Psoas muscle (tissue), 8 donors: Measurements from ENCODE around the gene FAM81A. TPM values are rescaled to one million over a fixed set of nuclear protein-coding genes. Genes with fewer than 3 reads are reported as not detected.
A peak's percentile ranks its signal among the peaks of the same experiment; 100 is the strongest.

ENCODE experiments used
- ATAC-seq, 4 donors: fragments of 200-7000 bp; cut with Tn5 transposase; one replicate each; pipeline ENCODE4 v1.9.1; 2020; ENCODE audit warnings: moderate library complexity in 3 of 4, mild to moderate bottlenecking in 2 of 4
- DNase-seq, 2 donors: peaks; one replicate each; pipeline ENCODE4 v3.0.0-alpha.2; 2020
- H3K27ac ChIP-seq: fragments of 200-600 bp; one replicate; pipeline ENCODE4 v1.8.0; 2022
- H3K27me3 ChIP-seq, 3 donors: fragments of 200-600 bp in 1 of 3; one replicate each; pipeline versions ENCODE4 v1.6.1 to v1.8.0; 2013 to 2022; ENCODE audit warnings: low read length in 2 of 3, mild to moderate bottlenecking in 2 of 3, moderate library complexity in 1 of 3; ENCODE audit not compliant: insufficient read depth in 3 of 3
- H3K36me3 ChIP-seq, 2 donors: fragments of 200-600 bp in 1 of 2; one replicate each; pipeline versions ENCODE4 v1.6.1 to v1.8.0; 2013 to 2022; ENCODE audit warnings: low read depth in 1 of 2, mild to moderate bottlenecking in 1 of 2, moderate library complexity in 1 of 2; ENCODE audit not compliant: insufficient read depth in 1 of 2
- H3K4me1 ChIP-seq: fragments of 200-600 bp; one replicate; pipeline ENCODE4 v1.8.0; 2022
- H3K4me3 ChIP-seq: fragments of 200-600 bp; one replicate; pipeline ENCODE4 v1.8.0; 2022; ENCODE audit warnings: mild to moderate bottlenecking
- H3K9me3 ChIP-seq: fragments of 200-600 bp; one replicate; pipeline ENCODE4 v1.8.0; 2022
- CTCF ChIP-seq: fragments of 200-600 bp; IDR thresholded peaks from one replicate; pipeline ENCODE4 v1.8.0; 2022; ENCODE audit warnings: antibody characterized with exemption
- WGBS, 3 donors: extraction: QIAGEN DNeasy Blood & Tissue Kit; methylation state at CpG; one replicate each; pipeline versions ENCODE4 v1.1.6 to v1.1.7; 2013; 5-methylcytosine and 5-hydroxymethylcytosine counted together
- intact Hi-C, 2 donors: fragments of 100-400 bp; cut with DNase I; formaldehyde crosslinking; loops; one replicate each; pipeline versions ENCODE4 v1.11.0 to v1.14.2; 2022
- polyA plus RNA-seq, 3 donors: library from polyadenylated mRNA; stranded (reverse); fragments of 200-250 nt; gene quantifications; one replicate each; pipeline ENCODE4 v1.2.3, GENCODE V29; 2013
- total RNA-seq, 4 donors: library from RNA; stranded (reverse); fragmentation: NEBNext Ultra II Directional in 2 of 4; extraction: Animal tissue kit (Norgen Biotek cat#: 25700) in 2 of 4; gene quantifications; one replicate each; pipeline versions ENCODE4 v1.2.1 to v1.2.4, GENCODE V29; 2021 to 2023
- donor health status: healthy with polysubstance abuse.
- donor health status: DM: no; HTN: no; CAD: no; lungs with moderate emphysema.
- donor health status: Bipolar disorder and iron deficiency.
- donor health status: healthy.
- donor health status: DM: yes; HTN: yes; CAD: no.
- donor health status: DM: no; HTN: no; CAD: no.
- donor health status: DM: no; HTN: no; CAD: no.
- donor health status: DM: yes; HTN: yes; CAD: no.

The FAM81A gene
- total and polyA plus RNA-seq, 7 donors, result 0.32 to 1.4 (median 0.55) TPM

GRCh38 chr15:59434481-59434880 is 3.5 kb upstream of the FAM81A start:
- intact Hi-C loops, result no loop called here
- Histone ChIP-seq H3K4me1 (peaks cover 8% of the 10 kb centered on the region), H3K4me3 (no peak overlapping the region), H3K9me3 (no peaks in the 10 kb centered on the region), H3K36me3 (no peaks in the 10 kb centered on the region), H3K27me3 (no peaks in the 10 kb centered on the region), H3K27ac (no peak overlapping the region)
- DNase-seq, result no peak
- no peak for ATAC-seq
- no peak for TF ChIP-seq CTCF
- WGBS, 3 donors, result 65 to 67% (median 65%) methylated on average over 4 of the region's 4 CpGs

GRCh38 chr15:59436774-59437141 is 1.2 kb upstream of the FAM81A start:
- intact Hi-C loops, result loop anchor here in 1 of 2 donors (5.0 kb wide), 1 partner anchor 64 kb away; the partner anchor contains the start of gene MYO1E
- no peak for TF ChIP-seq CTCF
- no peak for ATAC-seq
- H3K4me1 ChIP-seq, result peaks cover 8% of the 10 kb centered on the region
- peak overlapping the region; percentile 68 for H3K4me3 ChIP-seq
- no peak for DNase-seq
- H3K27me3 ChIP-seq, result no peaks in the 10 kb centered on the region
- H3K9me3 ChIP-seq, result no peaks in the 10 kb centered on the region
- H3K36me3 ChIP-seq, result no peaks in the 10 kb centered on the region
- 13 to 18% (median 17%) methylated on average over 6 of the region's 6 CpGs for WGBS, 3 donors
- H3K27ac ChIP-seq, result no peak overlapping the region

DNA sequence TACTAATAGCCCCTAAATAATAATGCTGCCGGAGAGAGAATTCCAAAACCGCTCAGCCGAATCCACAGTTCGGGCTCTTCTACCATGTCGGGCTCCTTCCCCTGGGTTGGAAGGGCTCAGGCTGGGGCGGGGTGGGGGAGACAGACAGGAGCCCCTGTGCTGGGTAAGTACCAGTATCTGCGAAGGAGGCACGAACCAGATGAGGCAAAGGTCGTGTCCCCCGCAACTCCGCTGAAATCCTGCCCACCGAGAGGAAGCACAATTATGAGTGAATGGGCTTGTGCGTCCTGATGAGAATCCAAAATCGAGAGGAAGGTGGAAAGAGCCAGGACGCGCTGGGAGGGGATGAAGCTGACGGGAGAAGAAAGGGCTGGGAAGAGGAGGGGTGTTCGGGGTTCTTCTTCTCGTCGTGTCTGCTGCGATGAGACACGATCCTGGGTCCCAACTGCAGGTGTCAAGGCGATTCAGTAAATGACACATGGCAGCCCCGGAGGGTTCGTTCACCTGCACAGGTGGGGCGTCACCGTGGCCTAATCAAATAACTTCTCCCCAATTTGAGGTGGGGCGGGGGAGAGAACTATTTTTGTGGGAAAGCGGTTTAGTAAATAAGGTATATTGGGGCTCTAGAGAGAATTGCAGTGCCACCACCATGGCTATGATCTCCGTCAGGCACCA is 707 bp upstream of the FAM81A start:
- Histone ChIP-seq H3K9me3 (no peaks in the 10 kb centered on the region), H3K27ac (no peak overlapping the region), H3K4me3 (peak overlapping the region; percentile 68), H3K4me1 (peaks cover 8% of the 10 kb centered on the region), H3K36me3 (no peaks in the 10 kb centered on the region), H3K27me3 (no peaks in the 10 kb centered on the region)
- intact Hi-C loops, result loop anchor here in 1 of 2 donors (5.0 kb wide), 1 partner anchor 65 kb away; the partner anchor contains the start of gene MYO1E
- TF ChIP-seq CTCF, result no peak
- 1 to 2% (median 1%) methylated on average over 30 of the region's 30 CpGs for WGBS, 3 donors
- ATAC-seq (peak in 1 of 4 donors; percentile 39), DNase-seq (no peak)

DNA sequence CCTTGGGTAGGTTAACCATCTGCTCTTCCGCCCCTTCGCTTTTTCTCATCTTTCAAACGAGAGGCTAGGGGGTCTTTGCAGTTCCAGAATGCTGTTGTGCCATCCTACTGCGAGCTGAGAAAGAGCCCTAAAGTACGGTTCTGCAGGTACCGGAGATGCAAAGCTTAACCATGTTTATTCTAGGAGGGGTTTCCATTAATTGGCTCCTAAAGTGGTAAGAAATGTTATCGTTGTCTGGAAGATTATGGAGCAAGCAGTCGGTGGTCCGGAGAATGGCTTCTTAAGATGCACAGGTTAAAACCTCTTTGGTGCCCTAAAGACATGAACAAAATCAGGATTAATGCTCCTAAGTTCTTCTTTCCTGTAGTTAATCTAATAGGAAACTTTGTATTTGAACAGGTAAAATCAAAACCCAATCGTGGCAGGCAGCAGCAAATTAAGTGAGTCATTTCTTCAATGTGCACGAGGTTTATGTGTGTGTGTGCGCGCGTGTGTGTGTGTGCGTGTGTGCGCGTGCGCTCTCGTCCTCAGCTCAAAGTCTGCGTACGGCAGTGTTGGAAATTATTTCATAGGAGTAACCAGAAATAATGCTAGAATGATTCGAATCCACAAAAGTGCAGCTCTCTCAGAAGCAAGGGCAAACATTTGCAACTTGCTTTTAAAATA is 772 bp downstream of the FAM81A start:
- Histone ChIP-seq H3K9me3 (no peaks in the 10 kb centered on the region), H3K27me3 (no peaks in the 10 kb centered on the region), H3K4me1 (peaks cover 8% of the 10 kb centered on the region), H3K36me3 (no peaks in the 10 kb centered on the region), H3K4me3 (peak overlapping the region; percentile 66), H3K27ac (no peak overlapping the region)
- ATAC-seq (no peak), DNase-seq (peak in 1 of 2 donors; percentile 18)
- 57 to 58% (median 57%) methylated on average over 22 of the region's 22 CpGs for WGBS, 3 donors
- intact Hi-C loops, result loop anchor here in 1 of 2 donors (5.0 kb wide), 1 partner anchor 66 kb away; the partner anchor contains the start of gene MYO1E
- no peak for TF ChIP-seq CTCF
